Sigmoid colon (tissue), 3 donors: Measurements from ENCODE around the gene XYLT1.

Source experiments
- POLR2A ChIP-seq, 2 donors: fragments of 450-650 bp; IDR thresholded peaks; one replicate each; pipeline ENCODE4 v1.6.1; 2016; ENCODE audit warnings: antibody characterized with exemption in 2 of 2, mild to moderate bottlenecking in 2 of 2, moderate library complexity in 2 of 2
- TF ChIP-seq, protein P1 (sequence below), 4 experiments: fragments of 450-650 bp in 3 of 4; fragments of 200-600 bp in 1 of 4; IDR thresholded peaks; one replicate each; pipeline ENCODE4 v1.5.1; 2016 to 2019; ENCODE audit warnings: antibody characterized with exemption in 4 of 4, mild to moderate bottlenecking in 3 of 4, moderate library complexity in 2 of 4

GRCh38 chr16:17493012-17493411, 22.3 kb upstream of the XYLT1 start:
- TF ChIP-seq, protein P1, sequence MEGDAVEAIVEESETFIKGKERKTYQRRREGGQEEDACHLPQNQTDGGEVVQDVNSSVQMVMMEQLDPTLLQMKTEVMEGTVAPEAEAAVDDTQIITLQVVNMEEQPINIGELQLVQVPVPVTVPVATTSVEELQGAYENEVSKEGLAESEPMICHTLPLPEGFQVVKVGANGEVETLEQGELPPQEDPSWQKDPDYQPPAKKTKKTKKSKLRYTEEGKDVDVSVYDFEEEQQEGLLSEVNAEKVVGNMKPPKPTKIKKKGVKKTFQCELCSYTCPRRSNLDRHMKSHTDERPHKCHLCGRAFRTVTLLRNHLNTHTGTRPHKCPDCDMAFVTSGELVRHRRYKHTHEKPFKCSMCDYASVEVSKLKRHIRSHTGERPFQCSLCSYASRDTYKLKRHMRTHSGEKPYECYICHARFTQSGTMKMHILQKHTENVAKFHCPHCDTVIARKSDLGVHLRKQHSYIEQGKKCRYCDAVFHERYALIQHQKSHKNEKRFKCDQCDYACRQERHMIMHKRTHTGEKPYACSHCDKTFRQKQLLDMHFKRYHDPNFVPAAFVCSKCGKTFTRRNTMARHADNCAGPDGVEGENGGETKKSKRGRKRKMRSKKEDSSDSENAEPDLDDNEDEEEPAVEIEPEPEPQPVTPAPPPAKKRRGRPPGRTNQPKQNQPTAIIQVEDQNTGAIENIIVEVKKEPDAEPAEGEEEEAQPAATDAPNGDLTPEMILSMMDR (IDR thresholded peaks at IDR 0.05) = no peak
- TF ChIP-seq POLR2A (IDR thresholded peaks at IDR 0.05) = no peak
